HUES6 (cell line): ENCODE results near the gene REXO4.
A peak's percentile ranks its signal among the peaks of the same experiment; 100 is the strongest.

Experiments used
- H3K27ac ChIP-seq: 2 replicates; pipeline ENCODE4 v1.7.0; 2013; ENCODE audit warnings: low read depth, mild to moderate bottlenecking, low read length, inconsistent platforms
- H3K27me3 ChIP-seq: 2 replicates; pipeline ENCODE4 v1.6.1; 2013; ENCODE audit warnings: low read length; ENCODE audit not compliant: control insufficient read depth, insufficient read depth
- H3K36me3 ChIP-seq: 2 replicates; pipeline ENCODE4 v1.6.1; 2013; ENCODE audit warnings: low read length; ENCODE audit not compliant: control insufficient read depth, insufficient read depth
- H3K4me1 ChIP-seq: 2 replicates; pipeline ENCODE4 v1.6.1; 2013; ENCODE audit warnings: low read length; ENCODE audit not compliant: control insufficient read depth, insufficient read depth
- H3K4me3 ChIP-seq: 2 replicates; pipeline ENCODE4 v1.5.1; 2013; ENCODE audit warnings: low read depth, low read length
- H3K9ac ChIP-seq: one replicate; pipeline ENCODE4 v1.6.1; 2013; ENCODE audit warnings: mild to moderate bottlenecking, low read length
- H3K9me3 ChIP-seq: 2 replicates; pipeline ENCODE4 v1.6.1; 2013; ENCODE audit warnings: low read depth, low read length; ENCODE audit not compliant: control insufficient read depth, insufficient read depth

The REXO4 gene, protein sequence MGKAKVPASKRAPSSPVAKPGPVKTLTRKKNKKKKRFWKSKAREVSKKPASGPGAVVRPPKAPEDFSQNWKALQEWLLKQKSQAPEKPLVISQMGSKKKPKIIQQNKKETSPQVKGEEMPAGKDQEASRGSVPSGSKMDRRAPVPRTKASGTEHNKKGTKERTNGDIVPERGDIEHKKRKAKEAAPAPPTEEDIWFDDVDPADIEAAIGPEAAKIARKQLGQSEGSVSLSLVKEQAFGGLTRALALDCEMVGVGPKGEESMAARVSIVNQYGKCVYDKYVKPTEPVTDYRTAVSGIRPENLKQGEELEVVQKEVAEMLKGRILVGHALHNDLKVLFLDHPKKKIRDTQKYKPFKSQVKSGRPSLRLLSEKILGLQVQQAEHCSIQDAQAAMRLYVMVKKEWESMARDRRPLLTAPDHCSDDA

DNA sequence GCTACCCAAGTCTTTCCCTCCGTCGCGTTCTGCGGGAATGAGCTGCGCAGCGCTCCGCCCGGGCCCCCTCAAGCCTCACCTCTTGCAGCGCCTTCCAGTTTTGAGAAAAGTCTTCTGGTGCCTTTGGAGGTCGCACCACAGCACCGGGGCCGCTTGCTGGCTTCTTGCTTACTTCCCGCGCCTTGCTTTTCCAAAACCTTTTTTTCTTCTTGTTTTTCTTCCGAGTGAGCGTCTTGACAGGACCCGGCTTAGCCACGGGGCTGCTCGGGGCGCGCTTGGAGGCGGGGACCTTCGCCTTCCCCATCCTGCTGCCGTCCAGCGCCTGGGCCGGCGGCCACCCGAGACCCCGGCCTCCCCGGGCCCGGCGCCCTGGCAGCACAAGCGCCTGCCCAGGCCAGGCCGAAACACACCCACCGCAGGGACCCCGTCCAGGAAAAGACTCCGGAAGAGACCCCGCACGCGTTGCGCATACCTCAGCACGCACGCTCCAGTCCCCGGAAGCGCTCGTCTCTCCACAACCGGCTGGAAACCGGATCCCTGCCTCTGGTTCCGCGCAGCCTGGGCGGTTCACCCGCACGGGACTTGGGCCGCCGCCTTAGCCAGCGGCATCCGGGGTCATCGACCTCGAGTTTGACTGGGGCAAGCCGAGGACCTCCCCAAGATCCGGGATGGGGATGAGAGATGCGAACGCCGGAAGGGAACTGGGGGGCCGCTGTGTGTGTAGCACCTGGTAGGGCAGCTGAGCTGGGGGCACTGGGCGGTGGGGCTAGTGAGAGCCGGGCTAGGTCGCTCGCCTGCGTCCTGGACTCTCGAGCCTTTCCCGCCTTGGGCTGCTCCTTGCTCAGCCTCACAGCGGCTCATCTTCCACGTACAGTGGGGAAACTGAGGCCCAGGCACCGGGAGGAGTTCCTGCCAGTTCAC, at the start of gene REXO4:
Gene REXO4, minus strand, starts transcription at position 470 of the 921 bp plus-strand sequence. Its CDS starts 166 bp downstream, at position 304.
- H3K4me1 ChIP-seq, result peaks cover 17% of the 10 kb centered on the region; the same call in 1 of the 2 replicates
- peak within 1 kb of the TSS; percentile 82 for H3K27ac ChIP-seq
- no peaks in the 10 kb centered on the region for H3K9me3 ChIP-seq
- peak within 1 kb of the TSS; percentile 72 for H3K9ac ChIP-seq
- peak within 1 kb of the TSS; percentile 76 for H3K4me3 ChIP-seq
- H3K27me3 ChIP-seq, result no peaks in the 10 kb centered on the region
- H3K36me3 ChIP-seq, result peaks cover 29% of the 10 kb centered on the region

DNA sequence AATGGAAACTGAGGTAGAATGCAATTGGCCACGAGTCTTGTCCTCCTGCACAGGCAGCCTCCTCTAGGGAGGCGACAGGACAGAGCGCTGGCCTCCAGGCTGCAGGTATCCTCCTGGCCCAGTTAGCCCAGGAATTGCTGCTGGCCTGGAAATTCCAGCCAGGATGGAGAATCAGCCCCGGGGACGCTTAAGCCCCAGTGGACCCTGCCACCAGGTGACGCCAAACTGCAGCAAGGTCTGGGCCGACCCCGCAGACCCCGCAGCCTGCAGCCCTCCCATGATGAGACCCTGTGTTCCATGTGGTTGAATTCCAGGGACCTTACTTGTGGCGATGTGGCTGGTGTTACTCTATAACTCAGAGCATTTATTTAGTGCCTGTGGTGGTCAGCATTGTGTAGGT, 49.3 kb upstream of the REXO4 start:
- no peaks in the 10 kb centered on the region for H3K9me3 ChIP-seq
- H3K4me3 ChIP-seq, result no peak overlapping the region
- no peak overlapping the region for H3K9ac ChIP-seq
- H3K27me3 ChIP-seq, result no peaks in the 10 kb centered on the region
- H3K27ac ChIP-seq, result no peak overlapping the region
- H3K36me3 ChIP-seq, result peaks cover 7% of the 10 kb centered on the region
- no peaks in the 10 kb centered on the region for H3K4me1 ChIP-seq

DNA sequence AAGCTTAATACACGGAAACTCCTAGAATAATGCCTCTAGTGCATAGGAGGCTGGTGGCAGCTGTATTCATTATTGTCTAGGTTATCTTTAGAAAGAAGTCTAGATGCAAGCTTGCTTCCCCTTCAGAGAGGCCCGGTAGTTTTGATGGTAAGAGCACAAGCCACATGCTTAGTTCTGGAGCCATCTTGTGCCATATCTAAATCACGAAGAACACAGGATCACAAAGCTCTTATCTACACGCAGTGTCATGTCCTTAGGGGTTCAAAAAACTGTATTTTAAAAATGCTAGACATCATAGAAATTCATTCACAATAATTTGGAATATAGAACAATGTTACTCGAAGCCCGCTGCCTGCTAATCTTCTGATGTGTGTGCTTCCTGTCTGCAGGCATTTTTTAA, 48.2 kb upstream of the REXO4 start:
- H3K27ac ChIP-seq, result no peak overlapping the region
- no peaks in the 10 kb centered on the region for H3K27me3 ChIP-seq

GRCh38 chr9:133464638-133465037, 46.8 kb upstream of the REXO4 start:
- Histone ChIP-seq H3K4me1 (peaks cover 10% of the 10 kb centered on the region), H3K9me3 (no peaks in the 10 kb centered on the region), H3K27ac (no peak overlapping the region), H3K4me3 (no peak overlapping the region), H3K9ac (no peak overlapping the region), H3K27me3 (no peaks in the 10 kb centered on the region), H3K36me3 (no peaks in the 10 kb centered on the region)

More for the DNA sequence above, 48.2 kb upstream of the REXO4 start:
- Histone ChIP-seq H3K4me1 (peaks cover 4% of the 10 kb centered on the region), H3K36me3 (no peaks in the 10 kb centered on the region), H3K9ac (no peak overlapping the region), H3K9me3 (no peaks in the 10 kb centered on the region), H3K4me3 (no peak overlapping the region)

DNA sequence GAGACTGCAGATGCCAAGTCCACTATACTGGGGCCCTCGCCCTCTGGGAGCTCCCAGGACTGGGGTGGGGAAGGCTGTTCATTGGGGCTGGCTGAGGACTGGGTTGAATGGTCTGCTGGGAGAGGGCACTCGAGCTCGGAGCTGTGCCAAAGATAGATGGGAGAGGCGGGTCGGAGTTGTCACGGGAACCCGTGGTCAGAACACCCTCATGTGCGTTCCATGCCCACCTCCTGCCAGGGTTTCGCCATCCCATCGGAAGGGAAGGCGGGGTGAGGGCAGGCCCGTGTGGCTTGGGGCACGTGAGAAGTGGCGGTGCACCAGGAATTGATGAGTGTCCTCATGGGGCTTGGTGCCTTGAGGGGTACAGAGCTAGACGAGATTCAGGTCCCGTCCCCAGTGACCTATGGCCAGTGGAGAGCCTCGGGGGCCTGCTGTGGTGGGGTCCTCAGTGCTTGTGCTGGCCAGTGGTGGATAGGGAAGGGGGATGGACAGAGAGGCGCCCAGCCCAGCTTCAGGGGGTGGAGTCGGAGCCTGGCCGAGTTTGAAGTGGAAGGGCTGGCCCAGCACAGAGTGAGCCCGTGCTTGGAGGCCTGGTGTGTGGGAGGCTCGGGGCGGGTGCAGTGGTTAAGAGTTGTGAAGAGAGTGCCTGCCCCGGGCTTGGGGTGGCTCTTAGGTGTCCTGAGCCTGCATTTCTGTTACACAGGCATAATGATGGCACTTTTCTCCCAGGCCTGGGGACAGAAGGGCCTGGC, 46.2 kb upstream of the REXO4 start:
- Histone ChIP-seq H3K36me3 (no peaks in the 10 kb centered on the region), H3K9me3 (no peaks in the 10 kb centered on the region), H3K4me1 (peaks cover 12% of the 10 kb centered on the region), H3K27me3 (no peaks in the 10 kb centered on the region), H3K9ac (no peak overlapping the region), H3K4me3 (no peak overlapping the region), H3K27ac (no peak overlapping the region)

- H3K4me3 ChIP-seq, result no peak overlapping the region
- H3K27ac ChIP-seq, result no peak overlapping the region
- H3K27me3 ChIP-seq, result no peaks in the 10 kb centered on the region
- no peak overlapping the region for H3K9ac ChIP-seq
- no peaks in the 10 kb centered on the region for H3K9me3 ChIP-seq
- peaks cover 16% of the 10 kb centered on the region for H3K4me1 ChIP-seq
- H3K36me3 ChIP-seq, result no peaks in the 10 kb centered on the region
Observed at GRCh38 chr9:133463234-133463863, 45.5 kb upstream of the REXO4 start.

DNA sequence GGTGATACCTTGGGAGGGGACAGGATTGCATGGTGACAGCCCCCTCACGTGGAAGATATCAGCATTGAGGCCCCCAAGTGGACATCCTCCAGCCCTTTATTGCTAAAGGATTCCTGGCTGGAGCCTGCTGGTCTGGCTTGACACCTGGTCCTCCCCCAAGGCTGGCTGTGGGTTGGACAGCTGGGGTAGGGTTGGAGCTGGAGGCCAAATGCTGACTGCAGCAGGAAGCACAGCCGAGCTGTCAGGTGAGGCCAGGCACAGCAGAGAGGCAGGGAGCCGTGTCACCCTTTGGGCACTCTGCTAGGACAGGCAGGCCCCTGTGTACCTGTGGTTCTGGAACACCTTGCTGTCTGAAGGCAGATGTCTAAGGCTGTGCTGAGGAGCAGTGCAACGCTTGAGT, 44.2 kb upstream of the REXO4 start:
- peaks cover 23% of the 10 kb centered on the region for H3K4me1 ChIP-seq
- H3K27me3 ChIP-seq, result no peaks in the 10 kb centered on the region
- H3K36me3 ChIP-seq, result no peaks in the 10 kb centered on the region
- H3K4me3 ChIP-seq, result no peak overlapping the region
- no peak overlapping the region for H3K27ac ChIP-seq
- no peaks in the 10 kb centered on the region for H3K9me3 ChIP-seq
- no peak overlapping the region for H3K9ac ChIP-seq

DNA sequence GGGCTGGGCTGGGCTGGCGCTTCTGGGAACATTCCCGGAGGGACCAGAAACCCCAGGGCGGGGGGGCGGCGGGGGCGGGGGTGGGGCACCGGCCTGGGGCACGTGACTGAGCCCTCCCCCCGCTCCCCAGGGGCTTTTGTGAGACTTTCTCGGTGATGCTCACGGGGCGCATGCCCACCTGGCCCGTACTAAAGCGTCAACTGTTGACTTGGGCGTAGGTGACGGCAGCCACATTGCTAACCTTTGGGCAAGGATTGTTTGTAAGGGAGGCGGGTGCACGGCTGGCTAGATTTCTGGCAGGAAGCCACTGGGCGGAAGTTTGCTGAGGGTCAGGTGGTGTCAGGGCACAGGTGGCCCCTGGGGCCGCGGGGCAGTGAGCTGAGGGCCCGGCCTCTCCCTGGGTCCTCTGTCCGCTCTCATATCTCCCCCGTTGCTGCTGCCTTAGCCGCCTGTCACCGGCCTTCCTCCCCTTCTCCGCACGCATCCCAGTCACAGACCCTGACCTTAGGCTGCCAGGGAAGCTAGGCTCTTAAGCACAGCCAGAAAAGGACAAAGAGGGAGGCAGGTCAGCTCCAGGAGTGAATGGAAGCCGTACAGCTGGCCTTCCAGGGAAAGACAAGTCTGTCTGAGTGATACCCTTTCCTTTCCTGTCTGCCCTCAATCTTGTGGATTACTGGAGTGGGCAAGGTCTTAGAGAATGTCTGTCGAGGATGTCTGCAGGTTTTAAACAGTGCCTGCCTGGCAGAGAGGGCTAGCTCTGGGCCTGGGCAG, 42.8 kb upstream of the REXO4 start:
- Histone ChIP-seq H3K9ac (peak overlapping the region; percentile 73), H3K9me3 (no peaks in the 10 kb centered on the region), H3K36me3 (no peaks in the 10 kb centered on the region), H3K27ac (no peak overlapping the region), H3K4me3 (peak overlapping the region; percentile 83), H3K4me1 (peaks cover 24% of the 10 kb centered on the region), H3K27me3 (no peaks in the 10 kb centered on the region)

DNA sequence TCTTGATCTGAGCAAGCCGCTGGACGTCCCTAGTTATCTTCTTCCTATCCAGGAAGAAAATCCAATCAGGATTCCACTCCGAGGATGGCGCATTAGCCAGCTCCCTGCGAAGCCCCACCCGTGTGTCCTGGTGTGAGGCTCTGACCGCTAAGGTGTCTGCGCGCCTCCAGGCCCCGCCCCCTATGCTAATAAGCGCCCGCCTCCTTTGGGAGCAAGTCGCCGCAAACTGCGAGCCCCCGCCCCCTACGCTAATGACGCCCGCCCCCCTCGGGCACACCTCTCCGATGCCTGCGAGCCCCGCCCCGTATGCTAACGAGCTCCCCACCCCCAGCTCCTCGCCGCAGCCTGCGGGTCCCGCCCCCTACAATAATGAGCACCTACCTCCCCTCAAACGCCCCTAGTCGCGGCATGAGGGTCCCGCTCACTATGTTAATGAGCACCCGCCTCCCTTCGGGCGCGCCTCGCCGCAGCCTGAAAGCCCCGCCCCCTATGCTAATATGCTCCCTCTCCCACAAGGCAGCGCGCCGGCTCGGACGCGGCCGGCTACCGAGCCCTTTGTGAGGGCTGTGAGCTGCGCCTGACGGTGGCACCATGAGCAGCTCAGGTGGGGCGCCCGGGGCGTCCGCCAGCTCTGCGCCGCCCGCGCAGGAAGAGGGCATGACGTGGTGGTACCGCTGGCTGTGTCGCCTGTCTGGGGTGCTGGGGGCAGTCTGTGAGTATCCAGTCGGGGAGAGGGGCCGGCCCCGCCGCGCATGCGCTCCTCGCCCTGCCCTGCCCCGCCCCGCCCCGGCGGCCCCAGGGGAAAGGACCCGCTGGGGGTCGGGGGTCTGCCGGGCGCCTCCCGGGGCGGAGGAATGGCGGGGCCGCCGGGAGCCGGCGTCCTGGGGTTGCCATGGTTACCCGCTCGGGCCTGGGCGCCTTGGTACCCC, 41.9 kb upstream of the REXO4 start, which contains the start of gene CACFD1:
Gene CACFD1, plus strand, starts transcription at position 503 of the 929 bp plus-strand sequence. Its CDS starts 89 bp downstream, at position 592.
- Histone ChIP-seq H3K4me1 (peaks cover 24% of the 10 kb centered on the region), H3K27ac (peak within 1 kb of the TSS; percentile 94), H3K36me3 (no peaks in the 10 kb centered on the region), H3K9ac (peak within 1 kb of the TSS; percentile 95), H3K4me3 (peak within 1 kb of the TSS; percentile 83), H3K27me3 (no peaks in the 10 kb centered on the region), H3K9me3 (no peaks in the 10 kb centered on the region)
